HCT116 (cell line): ENCODE measurements around the gene DERA. TPM values are rescaled to one million over a fixed set of nuclear protein-coding genes. Genes with fewer than 3 reads are reported as not detected.

Experiments used
- ATAC-seq: fragments of 200-7000 bp; cut with Tn5 transposase; 2 replicates; pipeline ENCODE4 v1.9.1; 2020; ENCODE audit warnings: mild to moderate bottlenecking, moderate library complexity
- BruUV-seq: library from RNA; stranded (reverse); fragments of 400-500 nt; replicated peaks from 2 replicates; lab custom pipeline; 2021; lab: Mats Ljungman, UMichigan
- CTCF ChIA-PET: fragments of 300-600 bp; sonication (Branson Sonifier 250); formaldehyde crosslinking; loops from one replicate; lab custom pipeline; 2021; ENCODE audit warnings: antibody characterized with exemption; lab: Charles Lee
- POLR2A ChIA-PET: fragments of 300-600, 350-600 bp; sonication (Branson Sonifier 250); formaldehyde crosslinking; loops from one replicate; lab custom pipeline; 2021; ENCODE audit warnings: antibody characterized with exemption; lab: Charles Lee
- RAD21 ChIA-PET, 2 experiments: fragments of 300-600 bp; sonication (Branson Sonifier 250); formaldehyde crosslinking; loops; one replicate each; lab custom pipeline; 2023; ENCODE audit warnings: low total read pairs in 2 of 2; ENCODE audit not compliant: uncharacterized antibody in 2 of 2, unreplicated experiment in 2 of 2, low non-redundant PET in 1 of 2; lab: Charles Lee
- DNase-seq: peaks from one replicate; pipeline ENCODE4 v3.0.0-alpha.2; 2010; ENCODE audit warnings: low read depth, low spot score
- H2AFZ ChIP-seq: fragments of 200-600 bp; shearing (Covaris generic), sonication (generic); 2 replicates; pipeline ENCODE4 v1.6.1; 2017; ENCODE audit warnings: low read depth, mixed run types, mixed read lengths, antibody characterized with exemption, low read length; ENCODE audit not compliant: poor library complexity, severe bottlenecking
- H3K27ac ChIP-seq: 2 replicates; pipeline ENCODE4 v1.5.1; 2012; ENCODE audit warnings: low read depth, low read length
- H3K27me3 ChIP-seq: fragments of 200-600 bp; sonication (generic); 2 replicates; pipeline ENCODE4 v1.6.1; 2016; ENCODE audit warnings: mixed run types, low read length, mixed read lengths; ENCODE audit not compliant: insufficient read depth
- H3K36me3 ChIP-seq, 2 experiments: fragments of 200-500 bp in 1 of 2; fragments of 200-600 bp in 1 of 2; sonication (Bioruptor generic) in 1 of 2; sonication (generic) in 1 of 2; 2 replicates each; pipeline versions ENCODE4 v1.5.1 to v1.6.1; 2014 to 2016; ENCODE audit warnings: low read length in 2 of 2, inconsistent platforms in 1 of 2, mixed read lengths in 1 of 2, mixed run types in 1 of 2; ENCODE audit not compliant: insufficient read depth in 2 of 2, control insufficient read depth in 1 of 2
- H3K4me1 ChIP-seq, 2 experiments: fragments of 200-600 bp in 1 of 2; sonication (generic) in 1 of 2; 2 replicates each; pipeline versions ENCODE4 v1.5.1 to v1.6.1; 2012 to 2017; ENCODE audit warnings: low read length in 2 of 2, inconsistent platforms in 1 of 2, mild to moderate bottlenecking in 1 of 2, mixed read lengths in 1 of 2, mixed run types in 1 of 2, moderate library complexity in 1 of 2; ENCODE audit not compliant: insufficient read depth in 2 of 2, control insufficient read depth in 1 of 2
- H3K4me2 ChIP-seq: fragments of 200-600 bp; sonication (generic); 2 replicates; pipeline ENCODE4 v1.6.1; 2017; ENCODE audit warnings: mixed run types, low read length, mixed read lengths
- H3K4me3 ChIP-seq, 2 experiments: fragments of 200-600 bp in 1 of 2; sonication (generic) in 1 of 2; replicated peaks in 1 of 2; 2 replicates each; pipeline ENCODE4 v1.5.1; 2011 to 2016; ENCODE audit warnings: low read length in 2 of 2, control low read depth in 1 of 2, low read depth in 1 of 2, mild to moderate bottlenecking in 1 of 2, mixed read lengths in 1 of 2, mixed run types in 1 of 2
- H3K79me2 ChIP-seq: fragments of 200-600 bp; sonication (generic); 2 replicates; pipeline ENCODE4 v1.6.1; 2017; ENCODE audit warnings: mild to moderate bottlenecking, mixed run types, low read length, moderate library complexity, mixed read lengths; ENCODE audit not compliant: insufficient read depth
- H3K9ac ChIP-seq: fragments of 200-600 bp; sonication (generic); 2 replicates; pipeline ENCODE4 v1.6.1; 2016; ENCODE audit warnings: low read length, mixed read lengths
- H3K9me2 ChIP-seq: fragments of 200-600 bp; sonication (generic), shearing (Covaris generic); 2 replicates; pipeline ENCODE4 v1.6.1; 2017; ENCODE audit warnings: mixed run types, mild to moderate bottlenecking, moderate library complexity; ENCODE audit not compliant: insufficient read depth
- H3K9me3 ChIP-seq, 2 experiments: fragments of 200-500 bp in 1 of 2; fragments of 200-600 bp in 1 of 2; sonication (Bioruptor generic) in 1 of 2; sonication (generic) in 1 of 2; 2 replicates each; pipeline ENCODE4 v1.6.1; 2014 to 2017; ENCODE audit warnings: low read length in 2 of 2, mixed read lengths in 2 of 2, inconsistent platforms in 1 of 2, low read depth in 1 of 2, mild to moderate bottlenecking in 1 of 2, mixed run types in 1 of 2, moderate library complexity in 1 of 2; ENCODE audit not compliant: control insufficient read depth in 1 of 2, insufficient read depth in 1 of 2
- H4K20me1 ChIP-seq: fragments of 200-600 bp; sonication (generic), shearing (Covaris generic); 2 replicates; pipeline ENCODE4 v1.6.1; 2017; ENCODE audit warnings: mixed run types, mild to moderate bottlenecking, moderate library complexity; ENCODE audit not compliant: insufficient read depth
- ATF3 ChIP-seq: IDR thresholded peaks from 2 replicates; pipeline ENCODE4 v1.6.1; 2012
- CBX3 ChIP-seq: IDR thresholded peaks from 2 replicates; pipeline ENCODE4 v1.6.1; 2012; ENCODE audit warnings: low read depth
- CEBPB ChIP-seq: IDR thresholded peaks from 2 replicates; pipeline ENCODE4 v1.6.1; 2012; ENCODE audit warnings: low read depth
- CTCF ChIP-seq, 3 experiments: fragments of 200-600 bp in 1 of 3; sonication (generic) in 1 of 3; IDR thresholded peaks in 2 of 3; conservative IDR thresholded peaks in 1 of 3; 2 replicates each; pipeline ENCODE4 v1.5.1; 2012 to 2017; ENCODE audit warnings: low read depth in 2 of 3, low read length in 2 of 3, antibody characterized with exemption in 1 of 3, borderline replicate concordance in 1 of 3, control low read depth in 1 of 3, mild to moderate bottlenecking in 1 of 3, mixed read lengths in 1 of 3, mixed run types in 1 of 3, moderate library complexity in 1 of 3; ENCODE audit not compliant: insufficient read depth in 1 of 3
- ELF1 ChIP-seq: IDR thresholded peaks from 2 replicates; pipeline ENCODE4 v1.6.1; 2012; ENCODE audit warnings: low read depth, borderline replicate concordance
- FOSL1 ChIP-seq: IDR thresholded peaks from 2 replicates; pipeline ENCODE4 v1.6.1; 2012; ENCODE audit warnings: low read depth
- JUND ChIP-seq: IDR thresholded peaks from 2 replicates; pipeline ENCODE4 v1.6.1; 2012
- POLR2A ChIP-seq: IDR thresholded peaks from 2 replicates; pipeline ENCODE4 v1.7.0; 2011; ENCODE audit warnings: borderline replicate concordance; ENCODE audit not compliant: insufficient read depth, insufficient read length; ENCODE audit errors: extremely low read depth
- POLR2AphosphoS5 ChIP-seq: IDR thresholded peaks from 2 replicates; pipeline ENCODE4 v1.6.1; 2011; ENCODE audit warnings: mild to moderate bottlenecking, low read depth, low read length, moderate library complexity
- RAD21 ChIP-seq: IDR thresholded peaks from 2 replicates; pipeline ENCODE4 v1.6.1; 2012; ENCODE audit warnings: low read depth, mild to moderate bottlenecking
- SP1 ChIP-seq: IDR thresholded peaks from 2 replicates; pipeline ENCODE4 v1.6.1; 2012; ENCODE audit warnings: low read depth
- SRF ChIP-seq: IDR thresholded peaks from 2 replicates; pipeline ENCODE4 v1.6.1; 2012; ENCODE audit warnings: low read depth
- TCF7L2 ChIP-seq: IDR thresholded peaks from 2 replicates; pipeline ENCODE4 v1.7.0; 2011; ENCODE audit warnings: borderline replicate concordance, inconsistent platforms; ENCODE audit not compliant: insufficient read depth, insufficient read length; ENCODE audit errors: extremely low read depth
- YY1 ChIP-seq: IDR thresholded peaks from 2 replicates; pipeline ENCODE4 v1.6.1; 2011; ENCODE audit warnings: low read length, low read depth, moderate library complexity, mild to moderate bottlenecking; ENCODE audit not compliant: insufficient replicate concordance; ENCODE audit errors: extremely low read depth
- ZBTB33 ChIP-seq: IDR thresholded peaks from 2 replicates; pipeline ENCODE4 v1.6.1; 2011; ENCODE audit warnings: mild to moderate bottlenecking, low read length, moderate library complexity; ENCODE audit not compliant: insufficient replicate concordance; ENCODE audit errors: extremely low read depth
- ZFX ChIP-seq: fragments of 450-650 bp; IDR thresholded peaks from 2 replicates; pipeline ENCODE4 v1.6.1; 2017
- ZNF274 ChIP-seq: fragments of 200-500 bp; sonication (Bioruptor generic); IDR thresholded peaks from 2 replicates; pipeline ENCODE4 v1.6.1; 2014; ENCODE audit warnings: mild to moderate bottlenecking, low read depth, low read length, inconsistent platforms
- intact Hi-C: fragments of 100-400 bp; cut with micrococcal nuclease; formaldehyde crosslinking; loops from 2 replicates; pipeline ENCODE4 v1.10.0; 2022
- total RNA-seq: library from RNA; stranded (reverse); gene quantifications from one replicate; pipeline ENCODE4 v1.2.1, GENCODE V29; 2021; ENCODE audit not compliant: unreplicated experiment
- TF ChIP-seq, protein P1 (sequence below): IDR thresholded peaks from 2 replicates; pipeline ENCODE4 v1.6.1; 2012
- TF ChIP-seq, protein P2 (sequence below): IDR thresholded peaks from 2 replicates; pipeline ENCODE4 v1.6.1; 2012; ENCODE audit warnings: low read depth

Gene DERA
- total RNA-seq, 1 experiment from 2014 or later = 32.6 TPM

DNA sequence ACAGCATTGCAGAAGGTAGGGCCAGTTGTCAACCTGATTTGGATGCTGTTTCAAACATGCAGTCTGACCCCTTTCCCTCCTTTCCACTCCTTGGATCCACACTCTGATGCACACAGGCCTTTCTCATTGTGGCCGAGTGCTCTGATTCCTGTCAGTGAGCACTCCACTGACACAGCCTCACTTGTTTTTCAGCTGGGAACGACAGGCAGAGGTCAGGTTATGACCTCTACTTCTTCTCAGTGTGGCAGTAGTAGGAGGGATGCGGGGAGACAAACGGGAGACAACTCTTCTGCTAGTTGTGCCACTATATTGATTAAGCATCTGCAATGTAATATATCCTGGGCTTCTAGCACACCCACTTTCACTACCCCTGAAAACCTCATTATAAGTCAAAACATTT is 61.8 kb downstream of the DERA start:
- H3K9ac ChIP-seq = no peak overlapping the region
- no peaks in the 10 kb centered on the region for H3K9me2 ChIP-seq
- H3K27ac ChIP-seq = no peak overlapping the region
- DNase-seq (no peak), ATAC-seq (no peak)
- H3K4me3 ChIP-seq = no peak overlapping the region
- no peaks in the 10 kb centered on the region for H3K4me1 ChIP-seq
- H2AFZ ChIP-seq = no peak overlapping the region
- no peaks in the 10 kb centered on the region for H3K79me2 ChIP-seq
- TF ChIP-seq ELF1 (no peak), TCF7L2 (no peak), CTCF (IDR thresholded peaks at IDR 0.05 in 2 of 3, conservative IDR thresholded peaks at IDR 0.05 in 1 of 3; ENCODE audit: borderline replicate concordance in 1 of 3, insufficient read depth in 1 of 3, low read depth in 2 of 3, low read length in 2 of 3) (no peak), RAD21 (no peak), JUND (no peak), CEBPB (no peak), ZNF274 (no peak), ZFX (no peak), POLR2A (no peak), SP1 (no peak), SRF (no peak), POLR2AphosphoS5 (no peak), YY1 (no peak), CBX3 (no peak), ATF3 (no peak), ZBTB33 (no peak), FOSL1 (no peak)
- TF ChIP-seq, protein P1, sequence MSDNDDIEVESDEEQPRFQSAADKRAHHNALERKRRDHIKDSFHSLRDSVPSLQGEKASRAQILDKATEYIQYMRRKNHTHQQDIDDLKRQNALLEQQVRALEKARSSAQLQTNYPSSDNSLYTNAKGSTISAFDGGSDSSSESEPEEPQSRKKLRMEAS = no peak
- TF ChIP-seq, protein P2, sequence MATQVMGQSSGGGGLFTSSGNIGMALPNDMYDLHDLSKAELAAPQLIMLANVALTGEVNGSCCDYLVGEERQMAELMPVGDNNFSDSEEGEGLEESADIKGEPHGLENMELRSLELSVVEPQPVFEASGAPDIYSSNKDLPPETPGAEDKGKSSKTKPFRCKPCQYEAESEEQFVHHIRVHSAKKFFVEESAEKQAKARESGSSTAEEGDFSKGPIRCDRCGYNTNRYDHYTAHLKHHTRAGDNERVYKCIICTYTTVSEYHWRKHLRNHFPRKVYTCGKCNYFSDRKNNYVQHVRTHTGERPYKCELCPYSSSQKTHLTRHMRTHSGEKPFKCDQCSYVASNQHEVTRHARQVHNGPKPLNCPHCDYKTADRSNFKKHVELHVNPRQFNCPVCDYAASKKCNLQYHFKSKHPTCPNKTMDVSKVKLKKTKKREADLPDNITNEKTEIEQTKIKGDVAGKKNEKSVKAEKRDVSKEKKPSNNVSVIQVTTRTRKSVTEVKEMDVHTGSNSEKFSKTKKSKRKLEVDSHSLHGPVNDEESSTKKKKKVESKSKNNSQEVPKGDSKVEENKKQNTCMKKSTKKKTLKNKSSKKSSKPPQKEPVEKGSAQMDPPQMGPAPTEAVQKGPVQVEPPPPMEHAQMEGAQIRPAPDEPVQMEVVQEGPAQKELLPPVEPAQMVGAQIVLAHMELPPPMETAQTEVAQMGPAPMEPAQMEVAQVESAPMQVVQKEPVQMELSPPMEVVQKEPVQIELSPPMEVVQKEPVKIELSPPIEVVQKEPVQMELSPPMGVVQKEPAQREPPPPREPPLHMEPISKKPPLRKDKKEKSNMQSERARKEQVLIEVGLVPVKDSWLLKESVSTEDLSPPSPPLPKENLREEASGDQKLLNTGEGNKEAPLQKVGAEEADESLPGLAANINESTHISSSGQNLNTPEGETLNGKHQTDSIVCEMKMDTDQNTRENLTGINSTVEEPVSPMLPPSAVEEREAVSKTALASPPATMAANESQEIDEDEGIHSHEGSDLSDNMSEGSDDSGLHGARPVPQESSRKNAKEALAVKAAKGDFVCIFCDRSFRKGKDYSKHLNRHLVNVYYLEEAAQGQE = no peak
- H3K9me3 ChIP-seq = no peaks in the 10 kb centered on the region
- no peaks in the 10 kb centered on the region; a peak in 1 of 4 replicates for H3K36me3 ChIP-seq
- ChIA-PET CTCF (no interaction called here), POLR2A (no interaction called here), RAD21 (no interaction called here)
- no peaks in the 10 kb centered on the region for H4K20me1 ChIP-seq
- H3K27me3 ChIP-seq = no peaks in the 10 kb centered on the region
- H3K4me2 ChIP-seq = no peak overlapping the region
- BruUV-seq = no TSS peak
- intact Hi-C loops = no loop called here
